Ovary (tissue), 9 donors: ENCODE results near the gene ZFHX2. TPM values are rescaled to one million over a fixed set of nuclear protein-coding genes. Genes with fewer than 3 reads are reported as not detected.
"Not testable (repeated sequence)": the region's sequence is repeated elsewhere in the genome, so short reads cannot be mapped to it uniquely, and the experiment has no call there.

Experiments
- DNase-seq, 5 donors: peaks; one replicate each; pipeline ENCODE4 v3.0.0-alpha.2; 2019 to 2020
- H3K27ac ChIP-seq, 2 donors: fragments of 200-600 bp; one replicate each; pipeline versions ENCODE4 v1.5.1 to v1.8.0; 2019 to 2022
- H3K27me3 ChIP-seq: fragments of 200-600 bp; one replicate; pipeline ENCODE4 v1.8.0; 2022
- H3K36me3 ChIP-seq: fragments of 200-600 bp; sonication (generic); one replicate; pipeline ENCODE4 v1.5.1; 2019
- H3K4me1 ChIP-seq: one replicate; pipeline ENCODE4 v1.8.1; 2013; ENCODE audit warnings: mild to moderate bottlenecking, moderate library complexity; ENCODE audit not compliant: insufficient read depth
- H3K4me3 ChIP-seq: fragments of 200-600 bp; sonication (generic); one replicate; pipeline ENCODE4 v1.5.1; 2017
- H3K9me3 ChIP-seq, 2 donors: fragments of 200-600 bp in 1 of 2; sonication (generic) in 1 of 2; one replicate each; pipeline versions ENCODE4 v1.5.1 to v1.8.1; 2013 to 2019; ENCODE audit warnings: mild to moderate bottlenecking in 1 of 2, moderate library complexity in 1 of 2
- EP300 ChIP-seq: sonication (generic); formaldehyde crosslinking; IDR thresholded peaks from one replicate; pipeline ENCODE4 v1.6.1; 2017; ENCODE audit warnings: antibody characterized with exemption
- POLR2A ChIP-seq: fragments of 450-650 bp; IDR thresholded peaks from one replicate; pipeline ENCODE4 v1.6.1; 2017; ENCODE audit warnings: antibody characterized with exemption, mild to moderate bottlenecking, moderate library complexity
- WGBS, 3 donors: extraction: QIAGEN DNeasy Blood & Tissue Kit in 1 of 3; methylation state at CpG; one replicate each; pipeline versions ENCODE4 v1.1.5 to v1.1.7; 2013 to 2017; 5-methylcytosine and 5-hydroxymethylcytosine counted together
- intact Hi-C, 4 donors: fragments of 100-400 bp; cut with DNase I; formaldehyde crosslinking; loops; one replicate each; pipeline versions ENCODE4 v1.11.0 to v1.15.1; 2022 to 2023
- polyA plus RNA-seq, 2 donors: library from polyadenylated mRNA; stranded (reverse); fragments of 200-250 nt in 1 of 2; fragments of 350-450 nt in 1 of 2; fragmentation: Illumina TruSeq in 1 of 2; extraction: RNeasy Lipid Tissue Mini Kit (QIAGEN cat#74804) in 1 of 2; gene quantifications; one replicate each; pipeline ENCODE4 v1.2.3, GENCODE V29; 2013 to 2014
- total RNA-seq, 7 donors: library from RNA; depleted of rRNA in 2 of 7; stranded (reverse); fragments of >200 nt in 2 of 7; fragmentation: NEBNext Ultra II Directional in 3 of 7; extraction: Animal tissue kit (Norgen Biotek cat#: 25700) in 3 of 7; gene quantifications; one replicate each; pipeline versions ENCODE4 v1.1.0 to v1.2.4, GENCODE V29; 2016 to 2023
- TF ChIP-seq, protein P1 (sequence below), 3 donors: fragments of 450-650 bp in 2 of 3; fragments of 200-600 bp in 1 of 3; IDR thresholded peaks; one replicate each; pipeline versions ENCODE4 v1.5.1 to v1.8.0; 2016 to 2022; ENCODE audit warnings: antibody characterized with exemption in 3 of 3, mild to moderate bottlenecking in 1 of 3
- donor health status: DM: no; HTN: no; CAD: no; lungs with moderate emphysema.
- donor health status: DM: no; HTN: no; CAD: no.
- donor health status: Bipolar disorder and iron deficiency.
- donor health status: DM: yes; HTN: yes; CAD: no.
- donor health status: DM: no; HTN: no; CAD: no.
- donor health status: DM: yes; HTN: yes; CAD: no.

ZFHX2 gene
- total and polyA plus RNA-seq, 9 donors = 0.34 to 2.3 (median 1.1) TPM

DNA sequence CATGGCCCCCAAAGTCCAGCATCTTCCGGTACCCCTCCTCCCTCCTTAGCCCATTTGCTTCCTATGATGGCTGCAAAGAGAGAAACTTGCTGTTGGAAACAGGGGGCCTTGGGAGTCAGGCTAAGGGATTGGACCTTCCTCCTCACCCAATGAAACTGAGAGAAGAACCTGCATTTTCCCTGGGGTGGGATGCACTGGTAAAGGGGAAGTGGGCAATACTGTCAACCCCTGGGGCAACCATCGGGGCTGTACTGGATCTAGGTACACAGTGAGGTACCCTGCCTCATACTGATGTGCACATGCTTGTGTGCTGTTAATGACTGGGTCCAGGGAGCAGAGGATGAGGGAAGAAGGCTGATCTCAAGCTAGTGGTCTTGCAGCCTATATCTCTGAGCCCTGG, 38.0 kb upstream of the ZFHX2 start:
- no peak overlapping the region for H3K27ac ChIP-seq
- H3K27me3 ChIP-seq = no peaks in the 10 kb centered on the region
- TF ChIP-seq, protein P1, sequence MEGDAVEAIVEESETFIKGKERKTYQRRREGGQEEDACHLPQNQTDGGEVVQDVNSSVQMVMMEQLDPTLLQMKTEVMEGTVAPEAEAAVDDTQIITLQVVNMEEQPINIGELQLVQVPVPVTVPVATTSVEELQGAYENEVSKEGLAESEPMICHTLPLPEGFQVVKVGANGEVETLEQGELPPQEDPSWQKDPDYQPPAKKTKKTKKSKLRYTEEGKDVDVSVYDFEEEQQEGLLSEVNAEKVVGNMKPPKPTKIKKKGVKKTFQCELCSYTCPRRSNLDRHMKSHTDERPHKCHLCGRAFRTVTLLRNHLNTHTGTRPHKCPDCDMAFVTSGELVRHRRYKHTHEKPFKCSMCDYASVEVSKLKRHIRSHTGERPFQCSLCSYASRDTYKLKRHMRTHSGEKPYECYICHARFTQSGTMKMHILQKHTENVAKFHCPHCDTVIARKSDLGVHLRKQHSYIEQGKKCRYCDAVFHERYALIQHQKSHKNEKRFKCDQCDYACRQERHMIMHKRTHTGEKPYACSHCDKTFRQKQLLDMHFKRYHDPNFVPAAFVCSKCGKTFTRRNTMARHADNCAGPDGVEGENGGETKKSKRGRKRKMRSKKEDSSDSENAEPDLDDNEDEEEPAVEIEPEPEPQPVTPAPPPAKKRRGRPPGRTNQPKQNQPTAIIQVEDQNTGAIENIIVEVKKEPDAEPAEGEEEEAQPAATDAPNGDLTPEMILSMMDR (IDR thresholded peaks at IDR 0.05) = no peak
- TF ChIP-seq POLR2A (no peak), EP300 (no peak)
- no peaks in the 10 kb centered on the region for H3K36me3 ChIP-seq
- H3K4me1 ChIP-seq = no peaks in the 10 kb centered on the region
- DNase-seq = no peak
- H3K9me3 ChIP-seq = no peaks in the 10 kb centered on the region
- WGBS, 3 donors = 91 to 95% (median 93%) methylated on average over 2 of the region's 2 CpGs
- intact Hi-C loops = loop anchor here in 1 of 4 donors (5.0 kb wide), 1 partner anchor 363 kb away; the partner anchor contains the start of gene DHRS4
- no peak overlapping the region for H3K4me3 ChIP-seq

DNA sequence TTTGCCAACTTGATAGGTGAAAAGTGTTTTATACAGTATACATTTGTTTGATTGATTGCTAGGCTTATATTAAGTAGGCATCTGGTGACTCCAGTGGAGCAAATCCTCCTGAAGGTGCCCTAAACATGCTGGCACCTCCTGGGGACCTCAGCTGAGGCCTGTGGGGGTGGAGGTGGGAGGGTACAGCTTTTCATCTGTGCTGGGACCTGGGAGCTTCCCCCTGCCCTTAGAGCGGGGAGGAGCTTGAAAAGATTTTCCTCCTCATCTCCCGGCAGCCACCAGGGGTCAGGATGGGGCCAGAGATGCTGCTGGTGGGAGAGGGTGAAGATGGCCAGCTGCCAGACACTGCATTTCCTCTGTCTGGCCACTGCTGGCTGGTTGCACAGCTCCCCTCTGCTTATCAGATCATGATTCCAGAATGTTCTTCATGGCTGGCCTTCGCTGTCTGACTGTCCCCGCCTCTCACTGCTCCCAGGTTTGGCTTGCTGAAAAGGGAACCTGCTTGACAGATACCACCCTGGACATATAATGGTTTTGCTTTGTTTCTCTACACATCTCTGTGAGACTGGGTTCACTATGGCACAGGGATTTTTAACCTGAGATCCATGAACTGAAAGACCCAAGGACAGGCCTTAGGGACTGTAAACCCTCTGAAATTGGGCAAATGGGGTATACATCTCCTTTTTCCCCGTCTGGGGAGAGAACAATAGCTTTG, 37.5 kb upstream of the ZFHX2 start:
- intact Hi-C loops = loop anchor here in 1 of 4 donors (5.0 kb wide), 1 partner anchor 363 kb away; the partner anchor contains the start of gene DHRS4
- DNase-seq = peak; percentile 89 to 94 (median 93)
- H3K36me3 ChIP-seq = no peaks in the 10 kb centered on the region
- H3K4me1 ChIP-seq = no peaks in the 10 kb centered on the region
- H3K9me3 ChIP-seq = no peaks in the 10 kb centered on the region
- no peak for TF ChIP-seq POLR2A
- TF ChIP-seq, protein P1 (IDR thresholded peaks at IDR 0.05) = peak; percentile 42 to 83 (median 71)
- no peak for TF ChIP-seq EP300
- 15 to 20% (median 17%) methylated on average over 5 of the region's 5 CpGs for WGBS, 3 donors
- no peak overlapping the region for H3K4me3 ChIP-seq
- H3K27ac ChIP-seq = no peak overlapping the region
- no peaks in the 10 kb centered on the region for H3K27me3 ChIP-seq

GRCh38 chr14:23584527-23585203, 33.1 kb upstream of the ZFHX2 start:
- H3K4me1 ChIP-seq, DNase-seq, H3K27me3 ChIP-seq, H3K27ac ChIP-seq, H3K4me3 ChIP-seq, H3K36me3 ChIP-seq, H3K9me3 ChIP-seq: not testable (repeated sequence)
- intact Hi-C loops = loop anchor here in 1 of 4 donors (5.0 kb wide), 1 partner anchor 368 kb away; the partner anchor contains the start of gene DHRS4
- 87 to 90% (median 90%) methylated on average over 24 to 25 of the region's 26 CpGs for WGBS, 3 donors

- H3K4me1 ChIP-seq, H3K4me3 ChIP-seq, DNase-seq, H3K27me3 ChIP-seq, H3K9me3 ChIP-seq, H3K27ac ChIP-seq, H3K36me3 ChIP-seq, intact Hi-C loops: not testable (repeated sequence)
- WGBS, 3 donors = 76 to 81% (median 78%) methylated on average over 25 of the region's 25 CpGs
These were observed 32.4 kb upstream of the ZFHX2 start for GRCh38 chr14:23583761-23584526.

DNA sequence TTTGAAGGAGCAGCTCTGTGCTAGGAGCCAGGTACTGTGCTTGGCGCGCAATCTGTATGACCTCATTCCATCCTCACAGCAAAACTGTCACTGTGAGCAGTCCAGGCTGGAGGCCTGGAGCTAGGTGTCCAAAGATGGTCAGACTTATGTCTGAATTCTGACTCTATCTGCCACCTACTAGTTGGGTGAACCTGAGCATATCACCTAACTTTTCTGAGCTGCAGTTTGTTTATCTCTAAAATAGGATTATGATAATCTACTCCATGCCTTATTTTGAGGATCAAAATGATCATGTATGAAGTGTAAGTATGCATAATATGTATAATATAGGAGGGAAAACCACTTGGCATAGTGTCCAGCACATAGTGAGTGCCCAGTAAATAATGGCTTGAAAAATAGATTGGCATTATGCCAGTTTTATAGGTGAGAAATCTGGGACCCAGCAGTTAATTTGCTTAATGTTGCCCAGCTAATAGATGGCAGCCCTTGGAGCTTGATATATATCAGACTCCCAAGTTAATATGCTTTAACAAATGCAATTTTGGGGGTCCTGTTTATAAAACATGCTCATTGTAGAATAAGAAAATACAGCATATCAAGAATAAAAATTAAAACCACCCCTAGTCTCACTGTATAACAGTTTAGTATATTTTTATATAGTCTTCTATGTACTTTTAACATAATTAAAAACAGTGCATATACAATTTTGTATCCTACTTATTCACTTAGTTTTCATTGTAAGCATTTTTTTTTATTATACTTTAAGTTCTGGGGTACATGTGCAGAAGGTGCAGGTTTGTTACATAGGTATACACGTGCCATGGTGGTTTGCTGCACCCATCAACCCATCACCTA, 31.6 kb upstream of the ZFHX2 start:
- intact Hi-C loops = no loop called here
- WGBS, 3 donors = 79 to 87% (median 86%) methylated on average over 3 of the region's 3 CpGs

More for the DNA sequence above, 31.6 kb upstream of the ZFHX2 start:
- Histone ChIP-seq H3K27me3 (no peaks in the 10 kb centered on the region), H3K9me3 (no peaks in the 10 kb centered on the region), H3K27ac (no peak overlapping the region), H3K4me1 (no peaks in the 10 kb centered on the region), H3K4me3 (no peak overlapping the region), H3K36me3 (no peaks in the 10 kb centered on the region)
- no peak for DNase-seq
- no peak for TF ChIP-seq EP300
